SK-N-SH (cell line): ENCODE measurements around the gene CDCP2. TPM values are rescaled to one million over a fixed set of nuclear protein-coding genes. Genes with fewer than 3 reads are reported as not detected.

ENCODE experiments used
- CTCF ChIA-PET: fragments of 300-600, 350-600 bp; formaldehyde crosslinking; extraction: SDS; loops from one replicate; lab custom pipeline; 2021; lab: Yijun Ruan, JAX
- POLR2A ChIA-PET: fragments of 350-600 bp; sonication (Branson Sonifier 250); formaldehyde crosslinking; extraction: SDS; loops from one replicate; lab custom pipeline; 2020; ENCODE audit warnings: antibody characterized with exemption, inconsistent platforms; lab: Yijun Ruan, JAX
- DNase-seq: peaks from one replicate; pipeline ENCODE4 v3.0.0; 2012
- H2AFZ ChIP-seq: fragments of 200-600 bp; sonication (generic); 2 replicates; pipeline ENCODE4 v1.8.1; 2016; ENCODE audit warnings: antibody characterized with exemption, mild to moderate bottlenecking, low read depth
- H3F3A ChIP-seq: fragments of 200-600 bp; sonication (generic); replicated peaks from 2 replicates; pipeline ENCODE3; 2016; ENCODE audit warnings: antibody characterized with exemption, mild to moderate bottlenecking; ENCODE audit not compliant: insufficient read depth
- H3K27ac ChIP-seq, 2 experiments: fragments of 200-500 bp in 1 of 2; fragments of 200-600 bp in 1 of 2; sonication (Bioruptor generic) in 1 of 2; sonication (generic), shearing (Covaris generic) in 1 of 2; 2 replicates each; pipeline versions ENCODE4 v1.5.1 to v1.6.1; 2014 to 2016; ENCODE audit warnings: low read depth in 2 of 2, inconsistent platforms in 1 of 2, low read length in 1 of 2, mild to moderate bottlenecking in 1 of 2, mixed read lengths in 1 of 2
- H3K27me3 ChIP-seq: fragments of 200-600 bp; sonication (generic), shearing (Covaris generic); 2 replicates; pipeline ENCODE4 v1.6.1; 2016; ENCODE audit warnings: mixed run types; ENCODE audit not compliant: insufficient read depth
- H3K36me3 ChIP-seq, 2 experiments: fragments of 200-500 bp in 1 of 2; fragments of 200-600 bp in 1 of 2; sonication (Bioruptor generic) in 1 of 2; sonication (generic) in 1 of 2; replicated peaks in 1 of 2; 2 replicates each; pipeline versions ENCODE3 to v1.5.1; 2014 to 2016; ENCODE audit warnings: low read length in 1 of 2, mild to moderate bottlenecking in 1 of 2; ENCODE audit not compliant: insufficient read depth in 2 of 2, control insufficient read depth in 1 of 2
- H3K4me1 ChIP-seq, 2 experiments: fragments of 200-500 bp in 1 of 2; fragments of 200-600 bp in 1 of 2; sonication (Bioruptor generic) in 1 of 2; sonication (generic), shearing (Covaris generic) in 1 of 2; 2 replicates each; pipeline versions ENCODE4 v1.5.1 to v1.6.1; 2014 to 2016; ENCODE audit warnings: low read depth in 1 of 2, low read length in 1 of 2, mixed run types in 1 of 2; ENCODE audit not compliant: insufficient read depth in 2 of 2, control insufficient read depth in 1 of 2
- H3K4me2 ChIP-seq: fragments of 200-600 bp; sonication (generic), shearing (Covaris generic); 2 replicates; pipeline ENCODE4 v1.6.1; 2017; ENCODE audit warnings: mixed run types
- H3K4me3 ChIP-seq, 2 experiments: fragments of 200-500 bp in 1 of 2; fragments of 200-600 bp in 1 of 2; sonication (Bioruptor generic) in 1 of 2; sonication (generic), shearing (Covaris generic) in 1 of 2; 2 replicates each; pipeline versions ENCODE4 v1.5.1 to v1.8.1; 2014 to 2016; ENCODE audit warnings: low read depth in 2 of 2, inconsistent platforms in 1 of 2, low read length in 1 of 2, mild to moderate bottlenecking in 1 of 2, mixed read lengths in 1 of 2, moderate library complexity in 1 of 2
- H3K79me2 ChIP-seq: fragments of 200-600 bp; sonication (generic); 2 replicates; pipeline ENCODE4 v1.8.1; 2017; ENCODE audit warnings: mild to moderate bottlenecking; ENCODE audit not compliant: insufficient read depth
- H3K9ac ChIP-seq: fragments of 200-600 bp; sonication (generic); 2 replicates; pipeline ENCODE4 v1.6.1; 2017; ENCODE audit warnings: mixed run types
- H3K9me2 ChIP-seq: fragments of 200-600 bp; sonication (generic); 2 replicates; pipeline ENCODE4 v1.6.1; 2017; ENCODE audit warnings: mixed run types
- H3K9me3 ChIP-seq: fragments of 200-600 bp; sonication (generic); 2 replicates; pipeline ENCODE4 v1.6.1; 2017; ENCODE audit warnings: mixed run types, mild to moderate bottlenecking, moderate library complexity
- H4K20me1 ChIP-seq: fragments of 200-600 bp; sonication (generic); 2 replicates; pipeline ENCODE4 v1.6.1; 2017; ENCODE audit warnings: mild to moderate bottlenecking, mixed run types; ENCODE audit not compliant: insufficient read depth
- ELF1 ChIP-seq: IDR thresholded peaks from 2 replicates; pipeline ENCODE4 v1.4.0; 2012
- FOXM1 ChIP-seq: IDR thresholded peaks from 2 replicates; pipeline ENCODE4 v1.4.0; 2012; ENCODE audit warnings: low read depth, mild to moderate bottlenecking
- GABPA ChIP-seq: IDR thresholded peaks from 2 replicates; pipeline ENCODE4 v1.4.0; 2012; ENCODE audit warnings: low read depth, mild to moderate bottlenecking
- GATA2 ChIP-seq: sonication (generic); formaldehyde crosslinking; IDR thresholded peaks from 2 replicates; pipeline ENCODE4 v1.5.0; 2020; ENCODE audit warnings: mild to moderate bottlenecking, missing genetic modification reagents
- IRF3 ChIP-seq: fragments of 150-350 bp; IDR thresholded peaks from 2 replicates; pipeline ENCODE4 v1.6.1; 2016; ENCODE audit warnings: mild to moderate bottlenecking, low read depth, low read length
- JUND ChIP-seq: IDR thresholded peaks from 2 replicates; pipeline ENCODE4 v1.4.0; 2012
- MAX ChIP-seq: IDR thresholded peaks from 2 replicates; pipeline ENCODE4 v1.4.0; 2012; ENCODE audit warnings: low read depth
- MEF2A ChIP-seq: IDR thresholded peaks from 2 replicates; pipeline ENCODE4 v1.4.0; 2012; ENCODE audit warnings: low read depth, borderline replicate concordance
- MXI1 ChIP-seq: IDR thresholded peaks from 2 replicates; pipeline ENCODE4 v1.6.1; 2012; ENCODE audit warnings: mild to moderate bottlenecking, low read depth, low read length, improper control_type of control experiment
- NRF1 ChIP-seq: IDR thresholded peaks from 2 replicates; pipeline ENCODE4 v1.6.1; 2012; ENCODE audit warnings: low read depth, mild to moderate bottlenecking, low read length
- PBX3 ChIP-seq: IDR thresholded peaks from 2 replicates; pipeline ENCODE4; 2012
- RCOR1 ChIP-seq: fragments of 150-350 bp; IDR thresholded peaks from 2 replicates; pipeline ENCODE4 v1.6.1; 2017; ENCODE audit warnings: antibody characterized with exemption, low read length
- TCF12 ChIP-seq: IDR thresholded peaks from 2 replicates; pipeline ENCODE4 v1.4.0; 2012
- TEAD4 ChIP-seq: IDR thresholded peaks from 2 replicates; pipeline ENCODE4 v1.4.0; 2012; ENCODE audit warnings: mild to moderate bottlenecking, borderline replicate concordance; ENCODE audit not compliant: insufficient read depth
- WGBS: methylation state at CpG from one replicate; pipeline ENCODE4 v1.1.6; 2017; ENCODE audit warnings: low lambda C conversion rate; 5-methylcytosine and 5-hydroxymethylcytosine counted together
- polyA plus RNA-seq, 3 experiments: library from polyadenylated mRNA; depleted of rRNA; stranded (reverse); fragments of >200 nt; gene quantifications; 2 replicates each; pipeline ENCODE4 v1.2.3, GENCODE V29; 2012
- TF ChIP-seq, protein P1 (sequence below): IDR thresholded peaks from 2 replicates; pipeline ENCODE4 v1.4.0; 2012; ENCODE audit warnings: low read depth, borderline replicate concordance
- TF ChIP-seq, protein P2 (sequence below): IDR thresholded peaks from 2 replicates; pipeline ENCODE4 v1.4.0; 2012; ENCODE audit warnings: low read depth, borderline replicate concordance

CDCP2 gene
- polyA plus RNA-seq, 1 of the 3 experiments (the other 2 are of a cell fraction): not detected

- H3K36me3 ChIP-seq: no peaks in the 10 kb centered on the region
- no peaks in the 10 kb centered on the region for H3K9me2 ChIP-seq
- H2AFZ ChIP-seq: no peak overlapping the region
- no peak for DNase-seq
- no peaks in the 10 kb centered on the region for H3K27me3 ChIP-seq
- H3K27ac ChIP-seq: no peak overlapping the region
- no peak overlapping the region for H3K4me3 ChIP-seq
- H3K4me1 ChIP-seq: no peaks in the 10 kb centered on the region; a peak in 2 of 4 replicates
- H3F3A ChIP-seq: no peaks in the 10 kb centered on the region
- H3K9me3 ChIP-seq: no peaks in the 10 kb centered on the region
- no peaks in the 10 kb centered on the region for H4K20me1 ChIP-seq
- ChIA-PET CTCF (no interaction called here), POLR2A (no interaction called here)
- no peak overlapping the region for H3K4me2 ChIP-seq
- TF ChIP-seq ELF1 (no peak), MEF2A (no peak), JUND (no peak), NRF1 (no peak), RCOR1 (no peak), FOXM1 (no peak)
- TF ChIP-seq, all 33 proteins: peak for 0
- WGBS: 65% methylated on average over 3 of the region's 3 CpGs
- Histone ChIP-seq H3K9ac (no peak overlapping the region), H3K79me2 (no peaks in the 10 kb centered on the region)
Measured at GRCh38 chr1:54160351-54160750, 7.6 kb upstream of the CDCP2 start.

DNA sequence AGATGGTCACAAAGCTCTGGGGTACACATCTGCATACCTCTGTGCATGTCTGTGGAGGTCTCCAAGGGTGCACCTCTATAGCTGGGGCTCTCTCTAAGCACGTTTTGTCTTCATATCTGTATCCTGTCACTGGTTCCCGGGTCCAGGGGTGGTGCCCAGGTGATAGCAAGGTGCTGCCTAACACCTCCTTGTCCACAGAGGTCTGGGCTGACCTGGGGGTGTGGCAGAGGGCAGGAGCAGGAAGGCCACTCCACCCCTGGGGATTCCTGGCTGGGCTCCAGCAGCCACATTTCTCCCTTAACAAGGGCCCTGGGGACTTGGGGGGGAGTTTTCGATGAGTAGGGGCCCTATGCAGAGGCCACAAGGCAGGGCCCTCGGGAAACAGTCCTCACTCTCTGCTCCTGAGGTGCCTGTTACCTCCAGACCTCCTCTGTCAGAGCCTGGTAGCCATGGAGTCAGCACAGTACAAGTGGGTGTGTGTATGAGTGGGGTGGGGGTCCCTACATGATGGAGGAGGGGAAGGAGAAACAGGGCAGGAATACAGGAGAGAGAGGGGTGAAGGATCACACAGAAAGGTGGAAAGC is 7.0 kb upstream of the CDCP2 start:
- H3K4me1 ChIP-seq: no peaks in the 10 kb centered on the region; a peak in 2 of 4 replicates
- no peaks in the 10 kb centered on the region for H3K27me3 ChIP-seq
- TF ChIP-seq RCOR1 (no peak), MAX (no peak), PBX3 (no peak), TEAD4 (no peak), IRF3 (no peak), GABPA (no peak), JUND (no peak), MXI1 (no peak), TCF12 (no peak), GATA2 (CRISPR knock-in tag) (no peak)
- TF ChIP-seq, protein P1, sequence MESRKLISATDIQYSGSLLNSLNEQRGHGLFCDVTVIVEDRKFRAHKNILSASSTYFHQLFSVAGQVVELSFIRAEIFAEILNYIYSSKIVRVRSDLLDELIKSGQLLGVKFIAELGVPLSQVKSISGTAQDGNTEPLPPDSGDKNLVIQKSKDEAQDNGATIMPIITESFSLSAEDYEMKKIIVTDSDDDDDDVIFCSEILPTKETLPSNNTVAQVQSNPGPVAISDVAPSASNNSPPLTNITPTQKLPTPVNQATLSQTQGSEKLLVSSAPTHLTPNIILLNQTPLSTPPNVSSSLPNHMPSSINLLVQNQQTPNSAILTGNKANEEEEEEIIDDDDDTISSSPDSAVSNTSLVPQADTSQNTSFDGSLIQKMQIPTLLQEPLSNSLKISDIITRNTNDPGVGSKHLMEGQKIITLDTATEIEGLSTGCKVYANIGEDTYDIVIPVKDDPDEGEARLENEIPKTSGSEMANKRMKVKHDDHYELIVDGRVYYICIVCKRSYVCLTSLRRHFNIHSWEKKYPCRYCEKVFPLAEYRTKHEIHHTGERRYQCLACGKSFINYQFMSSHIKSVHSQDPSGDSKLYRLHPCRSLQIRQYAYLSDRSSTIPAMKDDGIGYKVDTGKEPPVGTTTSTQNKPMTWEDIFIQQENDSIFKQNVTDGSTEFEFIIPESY: no peak
- TF ChIP-seq, protein P2, sequence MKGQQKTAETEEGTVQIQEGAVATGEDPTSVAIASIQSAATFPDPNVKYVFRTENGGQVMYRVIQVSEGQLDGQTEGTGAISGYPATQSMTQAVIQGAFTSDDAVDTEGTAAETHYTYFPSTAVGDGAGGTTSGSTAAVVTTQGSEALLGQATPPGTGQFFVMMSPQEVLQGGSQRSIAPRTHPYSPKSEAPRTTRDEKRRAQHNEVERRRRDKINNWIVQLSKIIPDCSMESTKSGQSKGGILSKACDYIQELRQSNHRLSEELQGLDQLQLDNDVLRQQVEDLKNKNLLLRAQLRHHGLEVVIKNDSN: no peak
- H2AFZ ChIP-seq: no peak overlapping the region
- CTCF ChIA-PET: no interaction called here
- no peaks in the 10 kb centered on the region for H3K9me3 ChIP-seq
- H3K79me2 ChIP-seq: no peaks in the 10 kb centered on the region
- DNase-seq: no peak
- no peak overlapping the region for H3K4me2 ChIP-seq
- POLR2A ChIA-PET: no interaction called here
- H3K9me2 ChIP-seq: no peaks in the 10 kb centered on the region
- no peaks in the 10 kb centered on the region for H3F3A ChIP-seq
- no peak overlapping the region for H3K27ac ChIP-seq
- no peaks in the 10 kb centered on the region for H3K36me3 ChIP-seq
- 50% methylated on average over 1 of the region's 4 CpGs for WGBS
- H3K9ac ChIP-seq: no peak overlapping the region
- no peak overlapping the region for H3K4me3 ChIP-seq
- no peaks in the 10 kb centered on the region for H4K20me1 ChIP-seq
